Melanocyte of skin (primary cell): ENCODE results near the gene CEP76. TPM values are rescaled to one million over a fixed set of nuclear protein-coding genes. Genes with fewer than 3 reads are reported as not detected.

Source experiments
- total RNA-seq, 2 donors: library from RNA; depleted of rRNA; stranded (reverse); fragments of >200 nt; gene quantifications; 2 replicates each; pipeline ENCODE4 v1.2.3, GENCODE V29; 2012

The CEP76 gene, protein sequence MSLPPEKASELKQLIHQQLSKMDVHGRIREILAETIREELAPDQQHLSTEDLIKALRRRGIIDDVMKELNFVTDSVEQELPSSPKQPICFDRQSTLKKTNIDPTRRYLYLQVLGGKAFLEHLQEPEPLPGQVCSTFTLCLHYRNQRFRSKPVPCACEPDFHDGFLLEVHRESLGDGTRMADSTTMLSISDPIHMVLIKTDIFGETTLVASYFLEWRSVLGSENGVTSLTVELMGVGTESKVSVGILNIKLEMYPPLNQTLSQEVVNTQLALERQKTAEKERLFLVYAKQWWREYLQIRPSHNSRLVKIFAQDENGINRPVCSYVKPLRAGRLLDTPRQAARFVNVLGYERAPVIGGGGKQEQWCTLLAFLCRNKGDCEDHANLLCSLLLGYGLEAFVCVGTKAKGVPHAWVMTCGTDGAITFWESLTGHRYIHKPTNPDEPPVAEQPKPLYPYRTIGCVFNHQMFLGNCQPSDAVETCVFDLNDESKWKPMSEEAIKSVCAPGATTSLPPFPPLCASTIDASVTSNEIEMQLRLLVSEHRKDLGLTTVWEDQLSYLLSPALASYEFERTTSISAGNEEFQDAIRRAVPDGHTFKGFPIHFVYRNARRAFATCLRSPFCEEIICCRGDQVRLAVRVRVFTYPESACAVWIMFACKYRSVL
- total RNA-seq: 10 to 100 TPM in 1 of 2 donors, 1 to 10 TPM in 1; 7.2 to 14.3 TPM

DNA sequence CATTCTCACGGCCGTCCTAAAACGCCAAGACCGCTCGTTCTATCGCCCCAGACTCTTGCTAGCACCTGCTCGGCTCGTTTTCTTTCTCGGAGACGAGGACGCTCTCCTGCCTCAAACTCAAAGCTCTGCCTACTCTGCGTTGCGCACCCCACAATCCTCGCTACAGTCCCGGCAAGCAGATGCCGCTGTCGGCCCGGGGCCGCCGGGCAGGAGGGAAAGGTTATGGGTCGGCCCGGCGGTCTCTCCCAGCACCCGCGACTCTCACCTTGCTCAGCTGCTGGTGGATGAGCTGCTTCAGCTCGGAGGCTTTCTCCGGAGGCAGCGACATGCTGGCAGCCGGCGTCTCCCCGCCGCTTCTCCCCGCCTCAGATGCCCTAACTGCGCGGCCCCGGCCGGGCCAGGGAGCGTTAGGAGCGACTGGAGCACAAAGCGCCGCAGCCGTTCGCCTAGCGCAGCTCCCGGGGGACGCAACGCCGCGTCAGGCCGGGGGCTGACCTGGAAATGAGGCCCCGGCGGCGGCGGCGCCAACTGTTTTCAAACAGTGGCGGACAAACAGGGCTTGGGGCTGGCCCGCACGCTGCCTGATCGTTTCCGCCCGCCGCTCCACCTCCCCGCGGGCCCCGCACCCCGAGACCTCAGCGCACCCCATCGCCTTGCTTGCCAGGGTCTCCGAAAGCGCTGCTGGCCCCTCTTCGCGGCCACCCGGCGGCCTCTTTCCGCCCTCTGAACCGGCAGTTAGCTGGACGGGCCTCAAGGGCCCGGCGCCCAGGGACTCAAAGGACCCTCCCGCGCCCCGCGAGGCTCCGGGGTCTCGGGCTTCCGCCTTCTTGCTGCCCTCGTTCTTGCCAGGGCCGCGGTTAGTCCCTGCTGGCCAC is at the start of gene CEP76, which contains the start of gene PSMG2:
Gene CEP76, minus strand, starts transcription at position 503 of the 875 bp plus-strand sequence. Its CDS starts 175 bp downstream, at position 328.
Gene PSMG2, plus strand, starts transcription at position 822 of the 875 bp plus-strand sequence. CDS start 66 bp downstream, outside the sequence.

DNA sequence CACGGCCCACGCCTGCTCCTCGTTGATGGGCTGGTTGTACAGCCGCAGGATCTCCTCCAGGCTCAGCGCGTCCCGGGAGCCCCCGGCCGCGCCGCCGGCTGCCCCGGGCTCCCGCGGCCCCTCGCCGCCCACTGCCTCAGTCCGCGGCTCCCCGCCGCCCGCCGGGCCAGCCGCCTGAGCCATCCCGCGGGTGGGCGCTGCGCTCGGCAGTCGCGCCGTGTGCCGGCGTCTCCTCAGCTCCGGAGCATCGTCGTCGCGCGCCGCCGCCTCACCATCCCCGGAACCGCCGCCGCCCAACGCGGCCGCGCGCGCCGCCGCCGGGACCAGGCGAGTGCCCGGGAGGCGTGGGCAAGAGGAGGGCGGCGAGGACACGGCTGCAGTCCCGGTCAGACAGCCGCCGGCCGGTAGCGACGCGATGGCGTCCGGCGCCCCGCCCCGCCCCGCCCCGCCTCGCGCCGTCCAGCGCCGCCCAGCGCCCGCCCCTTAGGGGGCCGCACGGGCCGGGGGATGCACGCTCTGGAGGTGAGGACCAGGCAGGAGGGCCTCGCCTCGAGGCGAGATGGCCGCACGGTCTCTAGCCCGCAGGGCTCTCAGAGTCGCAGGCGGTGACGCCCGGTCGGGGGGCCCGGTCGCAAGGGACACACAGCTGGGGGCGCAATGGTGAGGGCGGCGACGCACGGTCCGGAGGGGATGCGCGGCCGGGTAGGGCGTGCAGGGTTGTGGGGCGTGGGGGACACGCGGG is 44.7 kb downstream of the CEP76 start, which contains the start of gene SPIRE1:
Gene SPIRE1, minus strand, starts transcription at position 424 of the 742 bp plus-strand sequence. Its CDS starts 241 bp downstream, at position 183.

Other genes starting within 250 kb of the CEP76 start
- 10 to 100 TPM; 47.1 to 47.3 TPM for gene SPIRE1, start 44.6 kb downstream of the CEP76 start, total RNA-seq
- gene PSMG2, start 319 bp upstream of the CEP76 start, total RNA-seq: 100 to 1,000 TPM in 1 of 2 donors, 10 to 100 TPM in 1; 73.6 to 104 TPM
- gene PTPN2, start 181.5 kb upstream of the CEP76 start, total RNA-seq: 10 to 100 TPM; 13.4 to 16.7 TPM
- 10 to 100 TPM; 23.4 to 40.0 TPM for gene SEH1L, start 245.3 kb upstream of the CEP76 start, total RNA-seq